IPS-NIHi11 (cell line): ENCODE results near the gene IMMT.
"Not testable (repeated sequence)": the region's sequence is repeated elsewhere in the genome, so short reads cannot be mapped to it uniquely, and the experiment has no call there.

Experiments
- DNase-seq: peaks from one replicate; pipeline ENCODE4 v3.0.0; 2012; ENCODE audit warnings: mixed read lengths, low spot score

Gene IMMT

DNA sequence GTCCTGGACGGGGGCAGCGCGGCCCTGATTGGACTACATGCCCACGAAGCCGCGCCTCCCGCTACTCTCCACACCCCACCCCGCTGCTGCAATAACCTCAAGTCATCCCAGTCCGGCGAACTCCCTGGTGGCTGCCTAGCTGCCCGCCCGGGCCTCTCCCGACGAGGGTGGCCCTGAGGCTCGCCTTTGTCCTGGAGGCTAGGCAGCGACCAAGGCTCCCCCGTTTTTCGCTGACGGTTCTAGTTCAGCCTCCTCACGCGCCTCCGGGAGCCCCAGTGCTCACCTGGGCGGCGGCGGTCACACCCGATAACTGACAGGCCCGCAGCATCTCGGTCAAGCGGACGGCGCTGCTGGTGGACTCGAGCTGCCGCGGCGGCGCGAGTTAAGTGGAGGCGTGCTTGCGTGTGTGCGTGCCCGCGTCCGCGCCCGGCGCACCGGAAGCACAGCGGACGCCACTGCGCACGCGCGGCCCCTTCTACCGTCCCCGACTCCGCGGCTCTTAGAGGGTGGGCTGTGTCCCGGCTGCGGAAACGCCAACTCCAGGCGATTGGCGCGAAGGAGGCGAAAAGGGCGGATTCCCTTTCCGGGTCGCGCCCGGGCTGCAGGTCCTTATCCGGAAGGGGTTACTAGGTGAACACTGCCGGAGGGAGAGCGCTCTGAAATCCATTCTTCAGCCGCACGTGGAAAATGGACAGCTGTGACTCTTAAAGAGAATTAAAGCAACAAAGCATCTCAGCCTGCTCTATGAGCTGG, at the start of gene IMMT:
Gene IMMT, minus strand, starts transcription at position 408 of the 753 bp plus-strand sequence. Its CDS starts 80 bp downstream, at position 328.
- DNase-seq = peak; percentile 92

GRCh38 chr2:86244781-86245180, 49.5 kb upstream of the IMMT start:
- DNase-seq = not testable (repeated sequence)

- DNase-seq = no peak
Measured at GRCh38 chr2:86243950-86244733, 48.9 kb upstream of the IMMT start.

DNA sequence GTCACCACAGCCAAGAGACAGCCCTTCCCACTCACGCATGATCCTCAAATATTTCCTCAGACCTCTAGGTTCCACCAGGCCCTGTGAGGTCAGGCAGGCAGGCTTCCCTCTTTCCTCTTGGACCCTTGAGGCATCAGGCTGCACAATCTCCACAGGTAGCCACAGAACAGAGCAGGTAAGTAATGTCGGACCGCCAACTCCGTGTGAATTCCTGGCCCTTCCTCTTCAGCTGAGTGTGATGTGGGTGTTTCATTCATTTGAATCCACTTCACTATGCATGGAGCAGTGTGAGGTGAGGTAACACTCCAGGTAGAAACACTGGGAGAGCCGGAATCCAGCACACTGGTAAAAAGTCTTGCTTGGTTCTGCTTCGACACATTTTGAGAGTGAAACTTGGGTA, 48.0 kb upstream of the IMMT start:
- DNase-seq = no peak

DNA sequence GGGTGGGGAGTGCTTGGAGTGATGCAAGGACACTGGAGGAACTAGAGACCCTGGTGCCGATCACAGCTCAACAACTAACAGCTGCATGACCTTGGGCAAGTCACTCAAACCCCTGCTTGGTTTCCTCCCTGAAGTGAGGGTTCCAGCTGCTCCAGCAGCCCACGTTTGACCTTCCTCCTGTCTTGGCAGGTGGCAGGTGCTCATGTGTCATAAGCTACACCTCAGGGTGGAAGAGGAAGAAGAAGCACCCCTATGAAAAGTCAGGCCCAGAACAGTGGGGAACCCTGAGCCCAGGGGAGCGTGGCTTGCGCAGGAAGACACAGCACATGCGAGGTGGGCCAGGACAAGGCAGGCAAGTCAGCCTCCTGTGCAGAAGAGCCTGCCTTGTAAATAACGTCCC, 46.3 kb upstream of the IMMT start:
- DNase-seq = no peak

DNA sequence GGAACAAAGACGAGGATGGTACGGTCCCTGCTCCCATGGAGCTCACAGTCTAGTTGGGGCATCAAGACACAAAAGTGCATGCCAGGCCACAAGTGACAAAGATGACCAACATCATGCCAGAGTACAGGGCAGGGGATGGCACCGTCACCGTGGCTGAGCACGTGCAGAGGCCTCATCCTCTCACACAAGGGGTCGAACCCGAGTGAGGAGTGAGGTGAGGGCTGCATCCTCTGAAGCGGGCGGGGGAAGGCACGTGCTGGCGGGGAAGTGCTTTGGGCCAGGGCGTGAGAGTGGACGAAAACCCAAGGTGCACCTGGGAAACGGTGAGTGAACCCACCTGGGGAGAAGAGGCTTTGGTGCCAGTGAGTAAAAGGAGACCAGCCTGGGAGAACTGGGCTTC, 45.0 kb upstream of the IMMT start:
- DNase-seq = no peak

DNA sequence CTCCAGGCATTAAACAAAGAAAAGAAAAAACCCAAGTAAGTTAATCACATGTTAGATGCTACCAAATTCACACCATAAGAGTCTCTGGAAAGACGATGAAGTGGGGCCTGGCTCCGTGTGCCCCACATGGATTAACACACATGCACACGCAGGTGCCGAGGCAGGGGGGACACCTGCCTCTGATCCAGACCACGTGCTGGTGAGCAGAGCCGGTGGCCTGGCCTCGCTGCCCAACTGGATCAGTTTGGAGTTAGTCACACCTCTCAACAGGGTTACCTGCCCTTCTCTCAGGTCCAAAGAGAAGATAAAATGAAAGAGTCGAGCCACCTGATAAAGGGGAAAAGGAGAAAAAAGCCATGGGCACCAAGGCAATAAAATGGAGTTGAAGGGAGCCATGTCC, 44.5 kb upstream of the IMMT start:
- no peak for DNase-seq

DNA sequence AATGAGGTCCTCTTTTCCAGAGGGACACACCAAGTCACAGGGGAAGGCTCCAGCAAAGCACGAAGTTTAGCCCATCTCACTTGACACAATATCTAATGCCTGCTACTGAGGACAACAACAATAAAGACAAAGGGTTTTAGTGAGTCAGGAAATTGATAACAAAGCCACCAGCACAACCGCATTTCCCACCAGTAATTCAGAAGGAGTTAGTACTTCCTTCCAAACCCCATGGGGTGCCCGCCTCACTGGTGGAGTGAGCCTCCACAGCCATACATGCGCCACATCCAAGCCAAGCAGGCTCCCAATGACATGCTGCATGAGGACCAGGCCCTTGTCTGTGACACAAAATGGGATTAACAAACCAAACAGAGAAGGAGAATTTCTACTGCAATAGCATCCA, 44.1 kb upstream of the IMMT start:
- DNase-seq = no peak

DNA sequence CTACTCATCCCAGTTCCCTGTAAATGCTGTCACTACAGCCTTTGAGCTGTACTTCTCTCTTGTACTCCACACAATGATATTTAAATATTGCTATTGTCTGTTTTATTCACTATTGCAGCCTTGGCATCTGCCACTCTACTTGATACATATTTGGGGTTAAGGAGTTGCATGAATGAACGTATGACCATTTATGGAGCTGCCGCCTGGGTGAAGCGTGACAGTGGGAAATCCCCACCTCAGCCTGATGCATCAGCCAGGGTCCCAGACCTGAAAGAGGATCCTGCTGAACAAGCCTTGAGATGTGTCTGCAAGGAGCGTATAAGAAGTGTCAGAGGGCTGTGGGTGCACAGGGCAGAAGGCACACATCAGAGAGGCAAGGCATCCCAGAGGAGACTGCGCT, 43.1 kb upstream of the IMMT start:
- no peak for DNase-seq

GRCh38 chr2:86237172-86237571, 41.9 kb upstream of the IMMT start:
- DNase-seq = no peak

DNA sequence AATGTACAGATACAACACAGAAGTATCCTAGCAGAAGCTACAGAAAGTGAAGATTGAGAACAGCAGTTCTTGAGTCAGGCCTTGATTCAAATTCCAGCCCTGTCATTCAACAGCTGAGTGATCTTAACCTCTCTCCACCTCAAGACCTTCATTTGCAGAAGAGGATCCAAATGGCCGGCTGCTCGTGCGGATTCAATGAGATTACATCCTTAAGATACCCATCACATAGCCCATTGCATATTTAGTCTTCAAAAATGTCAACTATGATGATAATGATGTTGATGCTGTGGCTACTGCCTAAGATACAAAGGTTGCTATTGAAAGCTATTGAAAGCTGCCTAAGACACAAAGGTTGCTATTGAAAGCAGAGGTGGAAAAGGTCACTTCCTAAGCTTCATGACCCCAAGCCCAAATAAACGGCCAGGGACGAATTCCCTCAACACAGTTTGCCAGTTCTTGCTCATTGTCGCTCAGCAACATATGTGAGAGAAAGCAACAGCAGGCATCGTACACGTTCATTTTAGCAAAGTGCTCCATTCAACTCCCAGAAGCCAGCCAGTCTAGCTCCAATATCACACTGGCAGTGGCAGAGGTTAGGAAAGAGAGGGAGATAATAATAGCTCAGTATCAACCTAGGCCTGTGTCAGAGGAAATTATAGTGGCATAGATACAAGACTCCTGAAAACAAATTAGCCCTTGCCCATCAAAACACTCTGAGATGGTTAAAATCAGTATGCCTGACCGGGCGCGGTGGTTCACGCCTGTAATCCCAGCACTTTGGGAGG, 40.1 kb upstream of the IMMT start:
- DNase-seq = no peak

DNA sequence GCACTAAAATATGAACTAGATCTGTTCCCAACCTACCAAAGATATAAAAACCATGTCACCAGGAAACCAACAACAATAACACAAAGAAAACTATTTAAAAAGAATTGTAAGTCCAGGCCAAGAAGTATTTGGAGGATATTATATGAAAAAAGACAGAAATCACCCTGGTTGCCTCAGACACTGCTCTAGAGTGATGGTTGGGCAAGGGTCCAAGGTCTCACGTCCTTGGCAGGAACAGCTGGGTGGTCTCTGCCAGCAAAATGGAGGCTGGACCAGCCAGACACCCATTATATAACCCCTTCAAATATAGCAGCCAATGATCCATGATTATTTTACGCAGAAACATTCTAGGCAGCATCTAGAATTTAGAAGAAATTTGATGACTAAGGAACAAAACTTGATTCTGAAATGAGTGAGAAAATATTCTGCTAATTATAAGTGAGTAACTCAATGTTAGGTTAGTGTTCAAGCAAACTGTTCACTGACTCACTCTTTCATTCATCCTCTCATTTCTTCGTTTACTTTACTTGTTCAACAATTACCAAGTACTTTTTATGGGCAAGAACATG, 39.4 kb upstream of the IMMT start:
- no peak for DNase-seq

GRCh38 chr2:86233436-86233835, 38.2 kb upstream of the IMMT start:
- no peak for DNase-seq

GRCh38 chr2:86232910-86233309, 37.6 kb upstream of the IMMT start:
- DNase-seq = no peak

DNA sequence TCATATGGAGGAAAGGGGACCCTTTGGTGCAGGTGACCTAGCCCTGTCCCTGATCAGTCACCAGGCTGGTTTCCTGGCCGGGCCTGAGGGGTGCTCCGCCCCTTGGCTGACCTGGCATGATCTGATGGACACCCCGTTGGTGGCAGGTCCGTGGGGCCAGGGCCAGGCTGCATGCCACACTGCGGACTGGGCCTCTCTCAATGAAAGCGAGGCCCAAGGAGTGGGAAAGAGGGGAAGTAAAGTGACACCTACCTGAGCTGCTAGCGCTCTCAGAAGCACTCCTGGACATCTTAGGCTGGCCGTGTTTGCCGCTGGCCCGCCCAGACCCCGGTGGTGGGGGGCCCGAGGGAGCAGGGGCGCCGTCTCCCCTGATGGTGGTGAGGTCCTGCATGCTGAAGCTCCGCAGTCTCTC, 37.1 kb upstream of the IMMT start:
- no peak for DNase-seq

DNA sequence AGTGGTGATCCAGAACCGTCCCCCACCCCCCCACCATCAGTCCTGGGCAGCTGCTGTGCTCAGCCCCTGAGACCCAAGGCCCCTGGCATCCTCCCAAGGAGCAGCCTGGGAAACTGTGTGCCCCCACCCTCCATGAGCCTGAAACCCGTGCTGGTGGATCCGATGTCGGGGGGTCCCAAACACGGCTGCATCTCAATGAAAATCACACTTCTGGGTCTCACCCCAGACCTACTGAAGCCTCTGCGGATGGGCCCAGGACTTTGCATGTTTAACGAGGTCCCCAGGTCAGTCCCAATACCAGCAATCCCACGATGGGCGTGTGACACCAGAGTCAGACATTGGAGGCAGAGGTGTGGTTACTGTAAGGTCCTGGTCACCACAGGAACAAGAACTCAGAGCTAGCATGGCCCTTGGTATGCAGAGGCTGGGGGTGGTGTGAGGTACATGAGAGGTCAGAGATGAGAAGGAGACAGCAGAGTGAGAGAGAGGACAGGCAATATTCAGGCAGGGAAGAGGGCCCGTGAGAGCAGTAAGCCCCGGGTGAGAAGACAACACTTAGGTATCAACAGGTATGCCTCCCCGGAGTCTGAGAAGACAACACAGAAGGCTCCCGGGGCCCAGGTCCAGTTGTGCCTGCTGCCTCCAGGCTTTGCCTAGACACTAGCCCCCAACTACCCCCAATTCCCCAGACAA, 36.6 kb upstream of the IMMT start:
- no peak for DNase-seq

- DNase-seq = no peak
Measured at GRCh38 chr2:86230961-86231360, 35.7 kb upstream of the IMMT start.

DNA sequence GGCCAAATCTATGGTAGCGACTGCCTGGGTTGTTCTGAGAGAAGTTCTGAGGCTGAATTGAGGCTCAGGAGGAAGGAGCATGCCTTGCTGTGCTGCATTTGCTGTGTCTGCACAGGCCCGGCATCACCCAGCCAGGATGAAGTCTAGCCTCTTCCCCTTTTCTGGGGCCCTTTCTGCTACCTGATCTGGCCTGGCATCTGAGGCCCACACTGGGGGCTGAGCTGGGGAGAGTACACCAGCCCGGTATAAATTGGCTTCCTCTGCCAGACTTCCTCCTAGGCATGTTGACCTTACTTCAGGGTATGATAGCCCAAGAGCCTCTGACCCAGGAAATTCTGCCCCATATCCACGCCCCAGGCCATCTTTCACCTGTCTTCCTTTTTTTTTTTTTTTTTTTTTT, 34.0 kb upstream of the IMMT start:
- DNase-seq = no peak

DNA sequence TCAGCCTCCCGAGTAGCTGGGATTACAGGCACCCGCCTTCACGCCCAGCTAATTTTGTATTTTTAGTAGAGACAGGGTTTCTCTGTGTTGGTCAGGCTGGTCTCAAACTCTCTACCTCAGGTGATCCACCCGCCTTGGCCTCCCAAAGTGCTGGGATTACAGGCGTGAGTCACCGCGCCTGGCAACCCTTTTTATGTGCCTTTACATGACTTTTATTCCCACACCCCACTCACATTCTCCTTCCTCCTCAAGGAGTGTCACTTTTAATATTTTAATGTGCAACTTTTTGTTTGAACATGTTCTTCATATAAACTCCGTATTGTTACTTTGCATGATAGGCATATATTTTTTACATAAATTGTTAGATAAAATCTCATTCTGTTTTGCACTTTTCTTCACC, 33.3 kb upstream of the IMMT start:
- DNase-seq = not testable (repeated sequence)

DNA sequence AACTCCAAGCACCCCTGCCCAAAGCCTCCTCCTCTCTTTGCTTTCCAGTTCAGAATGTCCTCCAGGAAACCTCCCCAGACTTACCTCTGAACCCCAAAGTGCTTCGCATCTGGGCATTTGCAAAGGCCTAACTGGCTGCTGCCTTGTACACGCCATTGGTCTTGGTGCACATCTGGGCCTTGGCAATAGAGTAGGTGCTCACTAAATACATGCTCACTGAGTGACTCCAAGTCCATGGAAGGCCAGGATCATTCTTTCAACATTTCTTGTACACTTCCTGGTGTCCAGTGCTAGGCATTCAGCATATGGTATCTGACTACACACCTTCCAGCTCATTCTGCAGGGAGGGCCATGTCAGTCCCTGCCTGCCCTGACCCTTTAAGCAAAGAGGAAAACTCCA, 32.4 kb upstream of the IMMT start:
- DNase-seq = no peak

- no peak for DNase-seq
Measured at GRCh38 chr2:86226636-86227520, 31.6 kb upstream of the IMMT start.
